ENCODE data around the gene PLD1. TPM values are rescaled to one million over a fixed set of nuclear protein-coding genes. Genes with fewer than 3 reads are reported as not detected.
A peak's percentile ranks its signal among the peaks of the same experiment; 100 is the strongest.
"Not testable (repeated sequence)": the region's sequence is repeated elsewhere in the genome, so short reads cannot be mapped to it uniquely, and the experiment has no call there.

PLD1 gene, protein sequence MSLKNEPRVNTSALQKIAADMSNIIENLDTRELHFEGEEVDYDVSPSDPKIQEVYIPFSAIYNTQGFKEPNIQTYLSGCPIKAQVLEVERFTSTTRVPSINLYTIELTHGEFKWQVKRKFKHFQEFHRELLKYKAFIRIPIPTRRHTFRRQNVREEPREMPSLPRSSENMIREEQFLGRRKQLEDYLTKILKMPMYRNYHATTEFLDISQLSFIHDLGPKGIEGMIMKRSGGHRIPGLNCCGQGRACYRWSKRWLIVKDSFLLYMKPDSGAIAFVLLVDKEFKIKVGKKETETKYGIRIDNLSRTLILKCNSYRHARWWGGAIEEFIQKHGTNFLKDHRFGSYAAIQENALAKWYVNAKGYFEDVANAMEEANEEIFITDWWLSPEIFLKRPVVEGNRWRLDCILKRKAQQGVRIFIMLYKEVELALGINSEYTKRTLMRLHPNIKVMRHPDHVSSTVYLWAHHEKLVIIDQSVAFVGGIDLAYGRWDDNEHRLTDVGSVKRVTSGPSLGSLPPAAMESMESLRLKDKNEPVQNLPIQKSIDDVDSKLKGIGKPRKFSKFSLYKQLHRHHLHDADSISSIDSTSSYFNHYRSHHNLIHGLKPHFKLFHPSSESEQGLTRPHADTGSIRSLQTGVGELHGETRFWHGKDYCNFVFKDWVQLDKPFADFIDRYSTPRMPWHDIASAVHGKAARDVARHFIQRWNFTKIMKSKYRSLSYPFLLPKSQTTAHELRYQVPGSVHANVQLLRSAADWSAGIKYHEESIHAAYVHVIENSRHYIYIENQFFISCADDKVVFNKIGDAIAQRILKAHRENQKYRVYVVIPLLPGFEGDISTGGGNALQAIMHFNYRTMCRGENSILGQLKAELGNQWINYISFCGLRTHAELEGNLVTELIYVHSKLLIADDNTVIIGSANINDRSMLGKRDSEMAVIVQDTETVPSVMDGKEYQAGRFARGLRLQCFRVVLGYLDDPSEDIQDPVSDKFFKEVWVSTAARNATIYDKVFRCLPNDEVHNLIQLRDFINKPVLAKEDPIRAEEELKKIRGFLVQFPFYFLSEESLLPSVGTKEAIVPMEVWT
- 5.3 and 6.0 TPM in 2 replicates for total RNA-seq
- 1.9 TPM for polyA plus RNA-seq (2012)

DNA sequence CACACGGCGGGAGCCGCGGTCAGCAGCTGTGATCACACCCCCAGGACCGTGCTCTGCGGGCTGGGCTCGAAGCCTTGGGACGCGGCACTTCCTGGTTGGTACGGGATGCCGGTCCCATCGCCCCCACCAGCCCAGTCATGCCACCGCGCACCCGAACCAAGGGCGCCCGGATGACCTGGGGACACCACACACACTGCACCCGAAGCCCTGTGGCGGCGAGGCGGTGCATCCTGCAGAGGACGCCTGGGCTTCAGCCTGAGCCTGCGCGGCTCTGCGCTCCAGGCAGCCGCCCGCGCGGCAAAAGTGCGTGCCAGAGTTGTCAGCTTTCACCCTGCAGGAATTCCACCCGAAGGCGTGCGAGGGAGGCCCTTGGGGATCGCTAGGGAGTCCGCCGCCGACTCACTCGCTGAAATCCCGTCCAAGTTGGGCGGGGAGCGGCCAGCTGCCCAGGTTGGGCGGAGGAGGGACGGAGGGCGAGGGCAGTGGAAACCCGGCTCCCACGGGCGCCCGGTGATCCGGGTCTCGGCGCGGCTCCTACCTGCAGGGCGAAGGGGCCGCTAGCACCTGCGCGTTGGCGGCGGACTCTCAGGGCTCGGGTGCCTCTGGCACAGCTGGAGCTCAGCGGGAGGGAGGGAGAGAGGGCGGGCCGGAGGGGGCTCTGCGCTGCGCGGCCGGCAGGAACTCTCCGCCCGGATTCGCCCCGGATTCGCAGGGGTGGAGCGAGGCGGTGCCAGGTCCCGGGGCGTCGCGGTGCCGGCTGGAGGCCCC, at the start of gene PLD1:
PLD1 (minus strand) TSS at position 623 of the 768 bp plus-strand sequence. CDS start 72,432 bp downstream, outside the sequence.
- peak; percentile 89 for DNase-seq (ENCODE audit: low read depth)

DNA sequence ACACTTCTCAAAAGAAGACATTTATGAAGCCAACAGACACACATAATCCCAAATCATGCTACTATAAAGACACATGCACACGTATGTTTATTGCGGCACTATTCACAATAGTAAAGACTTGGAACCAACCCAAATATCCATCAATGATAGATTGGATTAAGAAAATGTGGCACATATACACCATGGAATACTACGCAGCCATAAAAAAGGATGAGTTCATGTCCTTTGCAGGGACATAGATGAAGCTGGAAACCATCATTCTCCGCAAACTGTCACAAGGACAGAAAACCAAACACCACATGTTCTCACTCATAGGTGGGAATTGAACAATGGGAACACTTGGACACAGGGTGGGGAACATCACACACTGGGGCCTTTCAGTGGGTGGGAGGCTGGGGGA, 48.5 kb upstream of the PLD1 start:
- not testable (repeated sequence) for DNase-seq (ENCODE audit: low read depth)

DNA sequence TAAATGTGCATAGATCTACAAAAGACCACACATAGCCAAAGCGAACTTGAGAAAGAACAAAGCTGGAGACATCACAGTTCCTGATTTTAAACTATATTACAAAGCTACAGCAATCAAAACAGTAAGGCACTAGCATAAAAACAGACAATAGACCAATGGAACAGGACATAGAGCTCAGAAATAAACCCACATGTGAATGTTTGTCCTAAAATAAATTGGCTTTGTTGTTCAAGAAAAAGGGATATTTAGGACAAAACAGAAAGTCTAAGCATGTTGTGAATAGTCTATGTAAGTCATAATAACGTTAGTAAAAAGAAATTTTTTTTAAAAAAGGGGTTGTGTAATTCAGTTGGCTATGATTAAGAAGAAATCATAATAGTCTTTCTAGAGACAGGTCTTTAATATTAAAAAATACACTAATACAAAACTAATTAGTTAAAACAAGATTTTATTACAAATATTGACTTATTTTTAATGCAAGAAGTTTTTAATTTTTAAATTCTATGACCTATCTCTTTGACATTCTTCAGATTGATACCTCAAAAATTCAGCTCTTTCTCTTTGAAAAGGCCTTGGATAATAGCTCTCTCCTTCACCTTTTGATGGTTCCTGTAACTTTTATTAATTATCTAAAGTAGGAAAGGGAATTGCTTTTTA, 44.5 kb upstream of the PLD1 start:
- DNase-seq (ENCODE audit: low read depth), result no peak

GRCh38 chr3:171851660-171852058, 41.4 kb upstream of the PLD1 start:
- no peak for DNase-seq (ENCODE audit: low read depth)

- no peak for DNase-seq (ENCODE audit: low read depth)
These were observed 40.8 kb upstream of the PLD1 start for GRCh38 chr3:171850960-171851659.

- no peak for DNase-seq (ENCODE audit: low read depth)
These were observed 40.2 kb upstream of the PLD1 start for GRCh38 chr3:171850320-171850959.

- no peak for DNase-seq (ENCODE audit: low read depth)
These were observed 39.5 kb upstream of the PLD1 start for GRCh38 chr3:171849617-171850319.

DNA sequence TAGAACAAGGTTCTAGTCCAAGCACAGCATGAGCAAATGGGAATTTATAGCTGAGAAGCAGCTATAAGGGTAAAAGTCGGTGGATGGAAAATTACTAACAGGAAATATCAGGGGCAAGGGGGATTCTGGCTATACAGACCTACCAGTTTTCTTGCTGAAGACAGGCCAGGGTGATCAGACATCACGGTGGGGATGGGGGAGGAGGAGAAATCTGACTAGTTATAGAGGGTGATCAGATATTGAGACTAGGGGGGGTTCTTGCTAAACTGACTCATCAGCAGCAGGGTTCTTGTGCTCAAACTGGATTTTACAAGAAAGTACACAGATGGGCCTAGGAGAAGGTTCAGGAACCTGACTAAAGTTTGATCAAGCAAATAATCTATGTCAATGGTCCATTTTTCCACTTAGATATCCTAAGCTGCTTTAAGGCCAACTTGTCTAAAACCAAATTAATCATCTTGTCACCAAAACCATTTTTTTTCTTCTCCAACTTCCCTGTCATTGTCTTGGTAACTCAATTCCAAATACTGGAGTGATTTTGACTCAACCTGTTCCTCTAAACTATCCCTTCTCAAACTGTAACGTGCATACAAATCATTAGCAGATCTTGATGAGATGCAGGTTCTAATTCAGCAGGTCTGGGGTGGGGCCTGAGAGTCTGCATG, 37.4 kb upstream of the PLD1 start:
- DNase-seq (ENCODE audit: low read depth), result no peak

DNA sequence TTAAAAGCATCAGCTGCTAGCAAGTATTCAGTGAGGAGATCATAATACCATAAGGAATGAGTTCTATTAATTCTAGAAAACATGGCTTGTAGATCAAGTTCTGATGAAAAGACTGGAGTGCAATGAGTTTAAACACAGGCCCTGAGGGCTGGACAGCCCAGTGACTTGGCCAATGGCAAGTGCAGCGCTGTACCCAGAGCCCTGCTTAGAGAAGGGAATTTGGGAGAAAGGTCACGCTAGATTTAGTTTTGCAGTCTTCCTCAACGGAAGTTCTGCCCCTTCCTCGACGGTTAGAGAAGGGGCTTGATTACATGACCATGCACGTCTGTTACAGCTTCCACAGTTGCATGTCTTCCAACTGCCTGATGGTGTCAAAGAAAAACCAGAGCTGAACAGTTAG, 36.9 kb upstream of the PLD1 start:
- no peak for DNase-seq (ENCODE audit: low read depth)

DNA sequence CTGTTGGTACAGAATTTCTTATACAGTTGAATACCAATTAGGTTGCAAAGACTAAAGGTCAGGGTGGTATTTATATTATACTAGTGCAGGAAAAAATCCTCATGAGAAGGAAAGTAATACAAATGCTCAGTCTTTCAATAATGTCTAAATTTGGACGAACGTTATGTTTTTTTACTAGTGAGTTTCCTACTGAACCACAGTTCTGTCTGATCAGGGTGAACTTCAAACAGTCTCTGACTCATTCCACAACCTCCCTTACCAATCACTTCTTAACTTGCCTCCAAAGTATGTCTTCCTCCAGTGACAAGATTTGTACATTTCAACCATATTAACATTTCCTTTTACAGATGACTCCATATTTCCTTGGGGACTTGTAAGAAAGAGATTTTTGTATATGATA, 36.3 kb upstream of the PLD1 start:
- no peak for DNase-seq (ENCODE audit: low read depth)

DNA sequence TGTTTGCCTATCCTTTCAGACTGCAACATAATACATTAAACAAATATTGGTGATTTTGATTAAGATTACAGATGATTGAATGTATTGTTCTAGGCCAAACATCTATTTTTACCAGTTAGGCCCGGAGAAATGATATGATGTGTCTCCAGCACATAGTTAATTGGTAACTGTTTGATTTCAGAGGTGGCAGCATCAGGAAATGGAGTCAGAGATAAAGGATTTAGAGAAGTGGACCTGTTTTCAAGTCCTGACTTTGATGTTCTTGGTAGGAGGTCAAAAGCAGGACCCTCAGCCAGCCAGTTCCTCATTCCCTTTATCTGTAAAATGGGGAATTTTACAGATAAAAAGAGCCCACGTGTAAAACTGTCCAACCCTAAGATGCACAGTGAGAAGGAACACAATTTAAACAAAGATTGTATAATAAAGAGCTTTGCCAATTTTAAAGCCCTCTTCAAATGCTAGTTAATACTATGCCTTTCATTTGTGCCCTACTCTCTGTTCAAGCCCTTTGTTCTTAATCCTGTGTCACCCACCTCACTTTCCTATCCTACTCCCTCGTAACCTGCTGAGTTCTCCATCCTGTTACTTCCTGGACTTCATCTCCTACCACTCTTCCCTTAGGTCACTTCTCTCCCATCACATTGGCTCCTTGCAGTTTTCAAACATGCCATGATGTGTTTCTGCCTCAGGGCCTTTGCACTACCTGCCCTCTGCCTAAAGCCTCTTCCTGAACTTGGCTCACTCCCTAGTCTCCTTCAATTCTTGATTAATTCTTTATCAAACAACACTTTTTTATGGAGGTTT, 35.4 kb upstream of the PLD1 start:
- no peak for DNase-seq (ENCODE audit: low read depth)

- DNase-seq (ENCODE audit: low read depth), result no peak
These were observed 34.6 kb upstream of the PLD1 start for GRCh38 chr3:171844873-171845272.

DNA sequence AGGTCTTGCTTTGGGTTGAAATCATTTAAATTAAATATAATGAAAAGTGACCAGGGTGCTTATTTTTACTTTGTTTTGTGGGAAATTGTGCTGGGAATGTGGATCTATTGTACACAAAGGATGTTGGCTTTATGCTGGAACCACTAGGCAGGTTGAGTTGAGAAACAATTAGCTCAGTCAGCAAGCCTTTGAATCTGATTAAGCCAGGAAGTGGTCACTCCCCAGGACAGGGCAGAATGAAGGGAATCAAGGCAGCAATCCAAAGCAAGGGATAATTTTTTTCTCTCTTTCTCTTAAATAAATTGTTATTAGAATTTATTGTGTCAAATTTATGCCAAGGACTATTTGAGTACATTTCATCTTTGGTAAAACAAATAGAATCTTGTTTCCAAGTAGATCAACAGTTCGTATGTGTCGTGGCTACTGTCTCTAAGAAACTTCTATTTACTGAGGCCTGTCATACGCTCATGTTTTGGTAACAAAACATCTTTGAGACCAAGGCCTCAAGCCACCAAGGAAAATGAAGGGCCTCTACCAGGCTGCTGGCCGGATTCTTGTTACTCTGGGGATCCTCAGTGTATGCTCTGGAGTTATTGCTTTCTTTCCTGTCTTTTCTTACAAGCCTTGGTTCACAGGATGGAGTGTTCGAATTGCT, 32.7 kb upstream of the PLD1 start, which contains the start of gene TMEM212:
TMEM212 (plus strand) TSS at position 486 of the 655 bp plus-strand sequence; CDS start at position 521, 35 bp downstream.
- no peak for DNase-seq (ENCODE audit: low read depth)

DNA sequence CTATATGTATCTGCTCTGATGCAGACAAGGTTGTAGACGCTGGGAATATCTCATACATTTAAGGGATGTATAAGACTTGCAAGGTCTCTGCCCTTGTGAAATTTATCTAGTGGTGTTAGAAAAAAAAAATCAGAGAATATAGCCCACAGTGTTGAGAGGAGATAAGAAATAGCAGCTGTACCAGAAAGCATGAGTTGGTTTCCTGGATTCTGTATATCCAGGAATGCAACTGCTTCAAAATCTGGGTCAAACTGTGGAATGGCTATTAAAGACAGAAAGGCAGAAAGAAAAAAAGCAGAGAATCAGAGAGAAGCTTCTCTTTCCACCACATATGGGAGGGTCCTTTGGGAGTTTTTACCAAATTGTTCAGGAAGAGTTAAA, 31.3 kb upstream of the PLD1 start:
- DNase-seq (ENCODE audit: low read depth), result peak; percentile 37

DNA sequence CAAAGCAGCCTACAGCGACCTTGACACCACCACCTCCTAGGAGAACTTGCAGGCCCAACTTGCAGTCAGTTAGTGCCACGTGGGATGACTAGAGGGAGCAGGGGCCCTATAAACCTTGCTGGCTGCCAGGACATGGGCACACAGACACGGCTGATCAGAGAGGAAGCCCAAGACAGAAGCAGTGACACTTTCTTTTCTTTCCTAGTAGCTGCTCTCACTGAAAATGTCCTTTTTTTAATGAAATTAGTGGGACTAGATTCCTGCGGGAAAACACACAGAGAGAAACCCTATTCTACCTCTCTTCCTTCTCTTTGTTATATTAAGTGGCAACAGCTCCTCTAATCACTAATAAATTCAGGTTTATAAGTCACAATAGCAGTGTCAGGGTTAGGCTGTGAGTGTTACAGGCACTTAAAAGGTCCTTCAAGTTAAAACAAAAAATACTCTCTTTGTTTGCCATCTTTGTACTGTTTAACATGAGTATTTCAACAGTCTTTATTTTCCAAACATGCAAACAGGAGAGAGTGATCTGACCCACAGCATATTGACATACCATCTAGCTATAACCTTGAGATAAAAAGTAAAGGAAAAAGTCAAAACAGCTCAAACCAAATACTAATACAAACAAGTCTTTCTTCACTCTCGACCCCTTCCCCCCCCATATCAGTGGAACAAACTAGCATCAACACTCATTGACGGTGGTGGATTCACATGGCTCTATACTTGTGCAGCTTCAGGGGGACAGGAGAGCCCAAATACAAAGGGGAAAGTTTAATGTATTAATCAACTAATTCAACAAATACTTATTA, 30.7 kb upstream of the PLD1 start:
- no peak for DNase-seq (ENCODE audit: low read depth)

GRCh38 chr3:171840445-171840810, 30.1 kb upstream of the PLD1 start:
- DNase-seq (ENCODE audit: low read depth), result no peak
